Panc1 (cell line): ENCODE data around the gene CORIN.
A peak's percentile ranks its signal among the peaks of the same experiment; 100 is the strongest.

ENCODE experiments used
- CTCF ChIP-seq: fragments of 450-650 bp; IDR thresholded peaks from 2 replicates; pipeline ENCODE4 v1.5.1; 2017; ENCODE audit warnings: mild to moderate bottlenecking
- REST ChIP-seq, 2 experiments: IDR thresholded peaks; 2 replicates each; pipeline ENCODE4 v1.6.1; 2011 to 2012; ENCODE audit warnings: low read depth in 2 of 2, control low read depth in 1 of 2, low read length in 1 of 2, mild to moderate bottlenecking in 1 of 2, moderate library complexity in 1 of 2; ENCODE audit not compliant: insufficient read depth in 1 of 2
- SIN3A ChIP-seq: IDR thresholded peaks from 2 replicates; pipeline ENCODE4 v1.6.1; 2012; ENCODE audit warnings: low read depth, mild to moderate bottlenecking, low read length, moderate library complexity, borderline replicate concordance; ENCODE audit not compliant: insufficient read depth
- TCF7L2 ChIP-seq: IDR thresholded peaks from 2 replicates; pipeline ENCODE4 v1.6.1; 2011; ENCODE audit warnings: mild to moderate bottlenecking, low read depth, low read length, inconsistent platforms

GRCh38 chr4:47838445-47838844 lies 578 bp upstream of the CORIN start:
- TF ChIP-seq CTCF (peak; percentile 11; the same call in 1 of the 2 replicates), SIN3A (no peak), REST (IDR thresholded peaks at IDR 0.05; ENCODE audit: insufficient read depth in 1 of 2, low read depth in 2 of 2, low read length in 1 of 2) (no peak), TCF7L2 (no peak)
